Measurements from ENCODE around the gene PDGFRB. TPM values are rescaled to one million over a fixed set of nuclear protein-coding genes. Genes with fewer than 3 reads are reported as not detected.

Gene PDGFRB
- total and polyA plus RNA-seq, 2 donors (not counting 1 experiment from before 2014, with no cell fraction given), result 231 to 347 TPM

- Histone ChIP-seq H3K79me2 (ENCODE audit: control insufficient read depth, insufficient read depth, low read length) (no peaks in the 10 kb centered on the region), H3K9me3 (ENCODE audit: control insufficient read depth, insufficient read depth, low read depth, low read length) (no peaks in the 10 kb centered on the region), H4K20me1 (ENCODE audit: control insufficient read depth, extremely low read depth, insufficient read depth, low read length) (no peaks in the 10 kb centered on the region), H2AFZ (ENCODE audit: low read length) (no peak overlapping the region), H3K9ac (ENCODE audit: insufficient read depth, low read length) (no peak overlapping the region), H3K36me3 (ENCODE audit: control insufficient read depth, insufficient read depth, low read length) (peaks cover 51% of the 10 kb centered on the region), H3K27ac (ENCODE audit: insufficient read depth, low read length) (no peak overlapping the region), H3K4me1 (ENCODE audit: control insufficient read depth, extremely low read depth, insufficient read depth, low read length) (peaks cover 28% of the 10 kb centered on the region), H3K27me3 (ENCODE audit: control insufficient read depth, insufficient read depth, low read length) (no peaks in the 10 kb centered on the region), H3K4me3 (replicated peaks in 1 of 4; ENCODE audit: control extremely low read depth in 1 of 4, insufficient read depth in 1 of 4, low read depth in 3 of 4, low read length in 4 of 4) (no peak overlapping the region), H3K4me2 (ENCODE audit: extremely low read depth, insufficient read depth, low read length) (no peak overlapping the region)
- TF ChIP-seq EZH2 (IDR thresholded peaks at IDR 0.05; ENCODE audit: low read length, missing control alignments) (no peak), CTCF (conservative IDR thresholded peaks at IDR 0.05 in 1 of 2, IDR thresholded peaks at IDR 0.05 in 1 of 2; ENCODE audit: low read depth in 1 of 2, low read length in 2 of 2) (no peak)
- DNase-seq (ENCODE audit: low read depth in 2 of 2), result no peak
Measured at GRCh38 chr5:150116667-150117400, 38.8 kb downstream of the PDGFRB start.

- Histone ChIP-seq H3K9me3 (ENCODE audit: control insufficient read depth, insufficient read depth, low read depth, low read length) (no peaks in the 10 kb centered on the region), H4K20me1 (ENCODE audit: control insufficient read depth, extremely low read depth, insufficient read depth, low read length) (no peaks in the 10 kb centered on the region), H3K27me3 (ENCODE audit: control insufficient read depth, insufficient read depth, low read length) (no peaks in the 10 kb centered on the region), H3K79me2 (ENCODE audit: control insufficient read depth, insufficient read depth, low read length) (no peaks in the 10 kb centered on the region), H3K4me1 (ENCODE audit: control insufficient read depth, extremely low read depth, insufficient read depth, low read length) (peaks cover 28% of the 10 kb centered on the region), H3K4me3 (replicated peaks in 1 of 4; ENCODE audit: control extremely low read depth in 1 of 4, insufficient read depth in 1 of 4, low read depth in 3 of 4, low read length in 4 of 4) (no peak overlapping the region), H3K9ac (ENCODE audit: insufficient read depth, low read length) (no peak overlapping the region), H3K36me3 (ENCODE audit: control insufficient read depth, insufficient read depth, low read length) (peaks cover 38% of the 10 kb centered on the region), H2AFZ (ENCODE audit: low read length) (no peak overlapping the region), H3K4me2 (ENCODE audit: extremely low read depth, insufficient read depth, low read length) (no peak overlapping the region), H3K27ac (ENCODE audit: insufficient read depth, low read length) (no peak overlapping the region)
- TF ChIP-seq CTCF (conservative IDR thresholded peaks at IDR 0.05 in 1 of 2, IDR thresholded peaks at IDR 0.05 in 1 of 2; ENCODE audit: low read depth in 1 of 2, low read length in 2 of 2), result no peak
- TF ChIP-seq EZH2 (IDR thresholded peaks at IDR 0.05; ENCODE audit: low read length, missing control alignments), result no peak
- DNase-seq (ENCODE audit: low read depth in 2 of 2), result no peak
Measured at GRCh38 chr5:150114773-150115408, 40.8 kb downstream of the PDGFRB start.

- peaks cover 29% of the 10 kb centered on the region for H3K4me1 ChIP-seq (ENCODE audit: control insufficient read depth, extremely low read depth, insufficient read depth, low read length)
- no peak overlapping the region for H3K9ac ChIP-seq (ENCODE audit: insufficient read depth, low read length)
- no peak overlapping the region for H3K4me2 ChIP-seq (ENCODE audit: extremely low read depth, insufficient read depth, low read length)
- H2AFZ ChIP-seq (ENCODE audit: low read length), result no peak overlapping the region
- H3K27ac ChIP-seq (ENCODE audit: insufficient read depth, low read length), result no peak overlapping the region
- H3K27me3 ChIP-seq (ENCODE audit: control insufficient read depth, insufficient read depth, low read length), result no peaks in the 10 kb centered on the region
- H3K4me3 ChIP-seq (replicated peaks in 1 of 4; ENCODE audit: control extremely low read depth in 1 of 4, insufficient read depth in 1 of 4, low read depth in 3 of 4, low read length in 4 of 4), result no peak overlapping the region
- peaks cover 32% of the 10 kb centered on the region for H3K36me3 ChIP-seq (ENCODE audit: control insufficient read depth, insufficient read depth, low read length)
- no peaks in the 10 kb centered on the region for H4K20me1 ChIP-seq (ENCODE audit: control insufficient read depth, extremely low read depth, insufficient read depth, low read length)
- no peaks in the 10 kb centered on the region for H3K9me3 ChIP-seq (ENCODE audit: control insufficient read depth, insufficient read depth, low read depth, low read length)
- no peak for DNase-seq (ENCODE audit: low read depth in 2 of 2)
- no peak for TF ChIP-seq CTCF (conservative IDR thresholded peaks at IDR 0.05 in 1 of 2, IDR thresholded peaks at IDR 0.05 in 1 of 2; ENCODE audit: low read depth in 1 of 2, low read length in 2 of 2)
- no peak for TF ChIP-seq EZH2 (IDR thresholded peaks at IDR 0.05; ENCODE audit: low read length, missing control alignments)
- H3K79me2 ChIP-seq (ENCODE audit: control insufficient read depth, insufficient read depth, low read length), result no peaks in the 10 kb centered on the region
Measured at GRCh38 chr5:150114102-150114641, 41.5 kb downstream of the PDGFRB start.

Data from fibroblast of lung (primary cell).